SK-N-SH (cell line): ENCODE measurements around the gene TCHP.

ENCODE experiments used
- CTCF ChIP-seq: fragments of 200-600 bp; sonication (generic); IDR thresholded peaks from 2 replicates; pipeline ENCODE4 v1.6.1; 2017; ENCODE audit warnings: antibody characterized with exemption, mild to moderate bottlenecking, moderate library complexity
- GABPA ChIP-seq: IDR thresholded peaks from 2 replicates; pipeline ENCODE4 v1.4.0; 2012; ENCODE audit warnings: low read depth, mild to moderate bottlenecking
- JUND ChIP-seq: IDR thresholded peaks from 2 replicates; pipeline ENCODE4 v1.4.0; 2012
- POLR2AphosphoS5 ChIP-seq: IDR thresholded peaks from 2 replicates; pipeline ENCODE4 v1.6.1; 2012; ENCODE audit warnings: low read depth, low read length
- RAD21 ChIP-seq: IDR thresholded peaks from 2 replicates; pipeline ENCODE4 v1.6.1; 2012; ENCODE audit warnings: mild to moderate bottlenecking, low read length
- RFX5 ChIP-seq: IDR thresholded peaks from 2 replicates; pipeline ENCODE4 v1.6.1; 2012; ENCODE audit warnings: mild to moderate bottlenecking, improper control_type of control experiment, low read length
- TAF1 ChIP-seq: IDR thresholded peaks from 2 replicates; pipeline ENCODE4 v1.6.1; 2012; ENCODE audit warnings: low read depth, mild to moderate bottlenecking, low read length, moderate library complexity, borderline replicate concordance
- USF2 ChIP-seq: fragments of 150-350 bp; IDR thresholded peaks from 2 replicates; pipeline ENCODE4 v1.6.1; 2017; ENCODE audit warnings: antibody characterized with exemption, low read length, low read depth, borderline replicate concordance
- YY1 ChIP-seq: IDR thresholded peaks from 2 replicates; pipeline ENCODE4 v1.4.0; 2012; ENCODE audit warnings: low read depth, mild to moderate bottlenecking

- TF ChIP-seq CTCF (no peak), POLR2AphosphoS5 (no peak), USF2 (no peak), RFX5 (no peak), TAF1 (no peak), JUND (no peak), GABPA (no peak), RAD21 (no peak), YY1 (no peak)
These were observed 23.0 kb downstream of the TCHP start for GRCh38 chr12:109923038-109923437.
